ENCODE data around the gene SH3BP2. TPM values are rescaled to one million over a fixed set of nuclear protein-coding genes. Genes with fewer than 3 reads are reported as not detected.

SH3BP2 gene
- polyA plus RNA-seq, 3 donors from 2014 or later = 12.6 to 71.0 (median 22.7) TPM

DNA sequence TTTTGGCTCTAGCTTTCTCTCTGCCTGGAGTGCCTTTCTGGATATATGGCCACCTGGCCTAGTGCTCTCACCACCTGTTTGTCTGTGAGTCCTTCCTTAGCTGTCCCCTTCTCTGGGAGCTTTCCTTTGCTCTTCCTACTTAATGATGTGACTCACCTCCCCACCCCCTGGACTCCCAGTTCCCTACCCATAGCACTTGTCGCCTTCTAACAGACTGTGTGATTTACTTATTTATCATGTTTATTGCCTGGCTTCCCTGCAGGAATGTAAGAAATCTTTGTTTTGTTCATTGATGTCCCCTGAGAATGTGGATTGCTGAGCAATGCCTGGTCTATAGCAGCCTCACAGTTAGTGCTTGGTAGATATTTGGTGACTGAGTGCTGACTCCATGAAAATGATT, 69.6 kb downstream of the SH3BP2 start:
- peak overlapping the region in 3 of 5 donors; percentile 18 to 30 (median 19) for H3K4me3 Mint-ChIP-seq
- DNase-seq = no peak
- peaks cover 84 to 96% of the 10 kb centered on the region in 2 donors for H3K4me1 Mint-ChIP-seq
- H3K9me3 Mint-ChIP-seq = no peaks in the 10 kb centered on the region
- no peaks in the 10 kb centered on the region for H3K36me3 Mint-ChIP-seq
- H3K27me3 Mint-ChIP-seq (ENCODE audit: low read depth in 3 of 3) = no peaks in the 10 kb centered on the region
- H3K27ac Mint-ChIP-seq = peak overlapping the region; percentile 15 to 89 (median 70)

GRCh38 chr4:2863649-2864048, 70.8 kb downstream of the SH3BP2 start:
- Mint-ChIP-seq H3K9me3 (no peaks in the 10 kb centered on the region), H3K27me3 (ENCODE audit: low read depth in 3 of 3) (peaks cover 0 to under 1% (median 0%) of the 10 kb centered on the region in 3 donors), H3K4me1 (peaks cover 84 to 96% of the 10 kb centered on the region in 2 donors), H3K27ac (peak overlapping the region in 1 of 6 donors; percentile 46), H3K4me3 (no peak overlapping the region), H3K36me3 (no peaks in the 10 kb centered on the region)
- no peak for DNase-seq

GRCh38 chr4:2865196-2865780, 72.4 kb downstream of the SH3BP2 start:
- Mint-ChIP-seq H3K36me3 (no peaks in the 10 kb centered on the region), H3K4me1 (peaks cover 86 to 96% of the 10 kb centered on the region in 2 donors), H3K27ac (peak overlapping the region; percentile 4 to 53 (median 14)), H3K9me3 (no peaks in the 10 kb centered on the region), H3K4me3 (no peak overlapping the region), H3K27me3 (ENCODE audit: low read depth in 3 of 3) (peaks cover 0 to 4% (median 0%) of the 10 kb centered on the region in 3 donors)
- DNase-seq = no peak

GRCh38 chr4:2866160-2866861, 73.4 kb downstream of the SH3BP2 start:
- no peak for DNase-seq
- Mint-ChIP-seq H3K27ac (peak overlapping the region in 3 of 6 donors; percentile 17 to 47 (median 19)), H3K36me3 (no peaks in the 10 kb centered on the region), H3K27me3 (ENCODE audit: low read depth in 3 of 3) (peaks cover 0 to 4% (median 0%) of the 10 kb centered on the region in 3 donors), H3K4me3 (no peak overlapping the region), H3K9me3 (no peaks in the 10 kb centered on the region), H3K4me1 (peaks cover 85 to 96% of the 10 kb centered on the region in 2 donors)

- no peak overlapping the region for H3K4me3 Mint-ChIP-seq
- peaks cover 85 to 96% of the 10 kb centered on the region in 2 donors for H3K4me1 Mint-ChIP-seq
- H3K36me3 Mint-ChIP-seq = no peaks in the 10 kb centered on the region
- DNase-seq = no peak
- H3K27me3 Mint-ChIP-seq (ENCODE audit: low read depth in 3 of 3) = peaks cover 0 to 4% (median 0%) of the 10 kb centered on the region in 3 donors
- no peaks in the 10 kb centered on the region for H3K9me3 Mint-ChIP-seq
- peak overlapping the region; percentile 6 to 69 (median 50) for H3K27ac Mint-ChIP-seq
Observed at GRCh38 chr4:2866891-2867290, 74.0 kb downstream of the SH3BP2 start.

DNA sequence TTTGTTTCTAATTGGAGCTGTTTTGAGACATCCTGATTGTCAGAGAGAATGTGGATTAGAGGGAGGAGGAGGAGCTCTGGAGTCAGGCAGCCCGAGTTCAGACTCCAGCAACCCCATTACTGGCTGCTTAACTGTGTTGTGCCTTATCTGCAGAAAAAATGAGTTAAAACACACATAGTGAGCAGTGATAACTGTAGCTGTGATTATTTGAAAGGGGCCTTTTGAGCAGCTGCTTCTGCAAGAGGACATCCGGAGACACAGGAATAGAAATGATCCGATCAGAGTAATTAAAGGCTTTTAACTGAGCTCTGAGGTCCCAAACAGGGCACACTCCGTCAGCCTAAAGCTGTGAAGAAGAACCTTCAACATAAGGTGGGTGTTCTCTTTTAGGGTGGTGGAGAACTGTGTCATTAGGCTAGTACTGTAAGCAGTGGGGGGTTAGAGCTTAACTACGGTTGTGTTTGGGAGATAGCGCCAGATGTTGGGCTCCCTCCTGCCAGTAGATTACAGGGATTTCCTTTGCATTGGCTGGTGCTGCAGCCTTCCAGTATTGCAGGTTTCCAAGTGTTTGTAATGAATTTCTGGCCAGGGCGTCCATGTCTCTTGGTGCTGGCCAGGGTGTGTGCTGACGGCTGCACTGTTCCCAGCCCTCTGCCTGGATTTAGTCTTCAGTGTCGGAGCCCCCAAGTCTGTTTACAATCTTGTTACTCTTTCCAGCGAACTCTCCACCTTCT, 75.0 kb downstream of the SH3BP2 start:
- Mint-ChIP-seq H3K27me3 (ENCODE audit: low read depth in 3 of 3) (peaks cover 0 to 4% (median 0%) of the 10 kb centered on the region in 3 donors), H3K27ac (peak overlapping the region; percentile 12 to 79 (median 62)), H3K36me3 (no peaks in the 10 kb centered on the region), H3K9me3 (no peaks in the 10 kb centered on the region), H3K4me3 (peak overlapping the region in 1 of 5 donors; percentile 15), H3K4me1 (peaks cover 83 to 91% of the 10 kb centered on the region in 2 donors)
- DNase-seq = no peak

GRCh38 chr4:2868877-2869487, 76.1 kb downstream of the SH3BP2 start:
- peaks cover 0 to 4% (median 0%) of the 10 kb centered on the region in 3 donors for H3K27me3 Mint-ChIP-seq (ENCODE audit: low read depth in 3 of 3)
- DNase-seq = no peak
- no peak overlapping the region for H3K4me3 Mint-ChIP-seq
- no peaks in the 10 kb centered on the region for H3K36me3 Mint-ChIP-seq
- H3K9me3 Mint-ChIP-seq = no peaks in the 10 kb centered on the region
- H3K4me1 Mint-ChIP-seq = peaks cover 87 to 91% of the 10 kb centered on the region in 2 donors
- H3K27ac Mint-ChIP-seq = peak overlapping the region; percentile 42 to 85 (median 60)

DNA sequence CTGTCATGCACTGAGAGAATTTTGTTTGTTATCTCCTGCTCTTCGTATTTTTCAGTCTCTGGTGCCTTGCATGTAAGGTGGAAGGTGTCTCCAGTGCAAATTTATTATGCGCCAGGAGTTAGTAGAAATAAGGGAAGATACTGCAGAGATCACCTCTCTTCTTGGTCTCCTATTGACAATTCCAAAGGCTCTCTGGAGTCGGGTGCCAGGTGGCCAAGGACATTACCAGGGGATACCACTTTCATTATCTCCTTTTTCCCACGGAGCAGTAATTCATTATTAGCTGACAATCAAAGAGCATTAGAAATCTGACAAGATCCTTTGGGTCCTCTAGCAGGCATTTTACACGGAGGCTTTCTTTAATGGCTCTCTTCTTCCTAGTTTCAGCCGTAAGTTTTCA, 76.8 kb downstream of the SH3BP2 start:
- no peak overlapping the region for H3K4me3 Mint-ChIP-seq
- no peaks in the 10 kb centered on the region for H3K9me3 Mint-ChIP-seq
- no peak for DNase-seq
- H3K27ac Mint-ChIP-seq = peak overlapping the region; percentile 35 to 85 (median 55)
- no peaks in the 10 kb centered on the region for H3K36me3 Mint-ChIP-seq
- peaks cover 90 to 95% of the 10 kb centered on the region in 2 donors for H3K4me1 Mint-ChIP-seq
- H3K27me3 Mint-ChIP-seq (ENCODE audit: low read depth in 3 of 3) = peaks cover 0 to 4% (median 0%) of the 10 kb centered on the region in 3 donors

- Mint-ChIP-seq H3K4me3 (no peak overlapping the region), H3K36me3 (no peaks in the 10 kb centered on the region), H3K4me1 (peaks cover 90 to 95% of the 10 kb centered on the region in 2 donors), H3K27me3 (ENCODE audit: low read depth in 3 of 3) (peaks cover 0 to 4% (median 0%) of the 10 kb centered on the region in 3 donors), H3K27ac (peak overlapping the region in 5 of 6 donors; percentile 35 to 85 (median 54)), H3K9me3 (no peaks in the 10 kb centered on the region)
- DNase-seq = no peak
Observed at GRCh38 chr4:2870082-2870481, 77.2 kb downstream of the SH3BP2 start.

DNA sequence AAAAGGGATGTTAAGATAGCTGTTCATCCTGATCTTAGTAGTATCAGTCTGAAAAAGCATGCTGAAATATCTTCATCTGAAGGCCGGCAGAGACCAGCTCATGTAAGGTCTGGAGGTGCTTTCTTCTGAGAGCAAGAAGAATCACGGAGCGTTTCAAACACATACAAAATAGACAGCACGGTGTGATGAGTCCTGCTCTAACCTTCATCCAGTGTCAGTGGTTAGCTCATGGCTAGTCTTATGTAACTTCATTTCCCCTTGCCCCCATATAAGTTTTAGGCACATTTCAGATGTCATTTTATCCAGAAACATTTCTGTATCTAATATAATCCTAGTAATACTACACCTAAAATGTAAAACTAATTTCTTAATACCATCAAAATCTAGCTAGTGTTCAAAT, 78.6 kb downstream of the SH3BP2 start:
- Mint-ChIP-seq H3K27ac (peak overlapping the region; percentile 42 to 85 (median 73)), H3K9me3 (no peaks in the 10 kb centered on the region), H3K4me3 (peak overlapping the region in 2 of 5 donors; percentile 22 to 27), H3K36me3 (peaks cover 0 to 6% (median 0%) of the 10 kb centered on the region in 3 donors), H3K4me1 (peaks cover 89 to 94% of the 10 kb centered on the region in 2 donors), H3K27me3 (ENCODE audit: low read depth in 3 of 3) (peaks cover 0 to 4% (median 0%) of the 10 kb centered on the region in 3 donors)
- no peak for DNase-seq

DNA sequence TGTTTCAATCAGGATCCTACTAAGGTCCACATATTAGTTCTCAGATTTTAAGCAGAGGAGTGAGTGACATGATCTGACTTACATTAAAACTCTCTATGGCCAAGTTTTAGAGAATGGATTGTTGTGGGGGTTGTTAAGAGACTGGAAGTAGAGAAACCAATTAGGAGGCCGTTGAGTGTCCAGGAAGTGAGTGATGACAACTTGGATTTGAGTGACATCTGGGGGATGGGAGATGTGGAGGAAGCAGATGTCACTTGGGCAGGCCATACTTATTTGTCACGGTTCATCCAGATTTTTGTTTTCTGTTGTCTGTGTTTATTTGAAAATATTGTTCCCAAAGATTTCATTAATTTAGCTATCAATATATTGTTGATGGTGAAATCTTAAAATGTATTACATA, 79.0 kb downstream of the SH3BP2 start:
- Mint-ChIP-seq H3K4me3 (peak overlapping the region in 4 of 5 donors; percentile 16 to 35 (median 24)), H3K4me1 (peaks cover 87 to 91% of the 10 kb centered on the region in 2 donors), H3K27me3 (ENCODE audit: low read depth in 3 of 3) (peaks cover 0 to 4% (median 0%) of the 10 kb centered on the region in 3 donors), H3K9me3 (no peaks in the 10 kb centered on the region), H3K36me3 (peaks cover 0 to 7% (median under 1%) of the 10 kb centered on the region in 3 donors), H3K27ac (peak overlapping the region; percentile 42 to 85 (median 73))
- peak in 1 of 3 donors; percentile 28 for DNase-seq

- Mint-ChIP-seq H3K27ac (peak overlapping the region in 5 of 6 donors; percentile 42 to 74 (median 67)), H3K4me1 (peaks cover 84 to 91% of the 10 kb centered on the region in 2 donors)
Observed at GRCh38 chr4:2873329-2873728, 80.4 kb downstream of the SH3BP2 start.

GRCh38 chr4:2874861-2875260, 82.0 kb downstream of the SH3BP2 start:
- Mint-ChIP-seq H3K27me3 (ENCODE audit: low read depth in 3 of 3) (no peaks in the 10 kb centered on the region), H3K4me1 (peaks cover 78 to 90% of the 10 kb centered on the region in 2 donors), H3K4me3 (no peak overlapping the region), H3K27ac (peak overlapping the region in 2 of 6 donors; percentile 76 to 84), H3K36me3 (peaks cover 6 to 19% (median 7%) of the 10 kb centered on the region in 3 donors), H3K9me3 (no peaks in the 10 kb centered on the region)
- DNase-seq = no peak

More at GRCh38 chr4:2873329-2873728, 80.4 kb downstream of the SH3BP2 start:
- Mint-ChIP-seq H3K27me3 (ENCODE audit: low read depth in 3 of 3) (peaks cover 0 to 4% (median 0%) of the 10 kb centered on the region in 3 donors), H3K4me3 (no peak overlapping the region), H3K9me3 (no peaks in the 10 kb centered on the region), H3K36me3 (peaks cover 5 to 16% (median 6%) of the 10 kb centered on the region in 3 donors)
- DNase-seq = no peak
